Measurements from ENCODE around the gene PLA2G4D.

DNA sequence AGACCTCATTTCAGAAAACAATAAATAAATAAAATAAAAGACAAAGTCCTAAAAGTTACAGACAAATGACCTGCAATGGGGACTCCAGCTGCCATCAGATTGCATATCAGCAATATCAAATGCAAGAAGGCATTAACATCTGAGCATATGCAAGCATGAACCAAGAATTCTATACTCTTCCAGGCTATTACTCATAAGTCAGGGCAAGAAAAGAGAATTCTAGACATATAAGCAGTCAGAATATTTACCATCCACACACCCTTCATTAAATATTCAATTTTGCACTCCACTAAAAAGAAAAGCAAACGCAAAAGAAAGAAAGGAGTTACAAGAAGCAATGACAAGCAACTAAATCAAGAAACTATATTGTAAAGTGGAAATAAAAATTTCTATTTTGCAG, 41.0 kb upstream of the PLA2G4D start:
- TF ChIP-seq, protein P1, sequence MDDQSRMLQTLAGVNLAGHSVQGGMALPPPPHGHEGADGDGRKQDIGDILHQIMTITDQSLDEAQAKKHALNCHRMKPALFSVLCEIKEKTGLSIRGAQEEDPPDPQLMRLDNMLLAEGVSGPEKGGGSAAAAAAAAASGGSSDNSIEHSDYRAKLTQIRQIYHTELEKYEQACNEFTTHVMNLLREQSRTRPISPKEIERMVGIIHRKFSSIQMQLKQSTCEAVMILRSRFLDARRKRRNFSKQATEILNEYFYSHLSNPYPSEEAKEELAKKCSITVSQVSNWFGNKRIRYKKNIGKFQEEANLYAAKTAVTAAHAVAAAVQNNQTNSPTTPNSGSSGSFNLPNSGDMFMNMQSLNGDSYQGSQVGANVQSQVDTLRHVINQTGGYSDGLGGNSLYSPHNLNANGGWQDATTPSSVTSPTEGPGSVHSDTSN (IDR thresholded peaks at IDR 0.05; ENCODE audit: insufficient replicate concordance, low read depth, low read length): no peak
- TF ChIP-seq NFYB (IDR thresholded peaks at IDR 0.05; ENCODE audit: insufficient read depth, low read depth, low read length) (no peak), YY1 (IDR thresholded peaks at IDR 0.05; ENCODE audit: low read depth, low read length) (no peak), HDAC6 (IDR thresholded peaks at IDR 0.05; ENCODE audit: unreplicated experiment) (no peak), CREB1 (IDR thresholded peaks at IDR 0.05; ENCODE audit: low read depth) (no peak), SMAD1 (IDR thresholded peaks at IDR 0.05; ENCODE audit: low read depth, partially characterized antibody) (no peak), POLR2AphosphoS5 (IDR thresholded peaks at IDR 0.05; ENCODE audit: low read length) (no peak), KDM1A (IDR thresholded peaks at IDR 0.05; ENCODE audit: borderline replicate concordance) (no peak)
- TF ChIP-seq, protein P2, sequence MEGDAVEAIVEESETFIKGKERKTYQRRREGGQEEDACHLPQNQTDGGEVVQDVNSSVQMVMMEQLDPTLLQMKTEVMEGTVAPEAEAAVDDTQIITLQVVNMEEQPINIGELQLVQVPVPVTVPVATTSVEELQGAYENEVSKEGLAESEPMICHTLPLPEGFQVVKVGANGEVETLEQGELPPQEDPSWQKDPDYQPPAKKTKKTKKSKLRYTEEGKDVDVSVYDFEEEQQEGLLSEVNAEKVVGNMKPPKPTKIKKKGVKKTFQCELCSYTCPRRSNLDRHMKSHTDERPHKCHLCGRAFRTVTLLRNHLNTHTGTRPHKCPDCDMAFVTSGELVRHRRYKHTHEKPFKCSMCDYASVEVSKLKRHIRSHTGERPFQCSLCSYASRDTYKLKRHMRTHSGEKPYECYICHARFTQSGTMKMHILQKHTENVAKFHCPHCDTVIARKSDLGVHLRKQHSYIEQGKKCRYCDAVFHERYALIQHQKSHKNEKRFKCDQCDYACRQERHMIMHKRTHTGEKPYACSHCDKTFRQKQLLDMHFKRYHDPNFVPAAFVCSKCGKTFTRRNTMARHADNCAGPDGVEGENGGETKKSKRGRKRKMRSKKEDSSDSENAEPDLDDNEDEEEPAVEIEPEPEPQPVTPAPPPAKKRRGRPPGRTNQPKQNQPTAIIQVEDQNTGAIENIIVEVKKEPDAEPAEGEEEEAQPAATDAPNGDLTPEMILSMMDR (IDR thresholded peaks at IDR 0.05 in 2 of 3, conservative IDR thresholded peaks at IDR 0.05 in 1 of 3; ENCODE audit: control insufficient read depth in 2 of 3, extremely low read depth in 1 of 3, insufficient read depth in 1 of 3, low read depth in 3 of 3, low read length in 3 of 3): no peak
- TF ChIP-seq, protein P3, sequence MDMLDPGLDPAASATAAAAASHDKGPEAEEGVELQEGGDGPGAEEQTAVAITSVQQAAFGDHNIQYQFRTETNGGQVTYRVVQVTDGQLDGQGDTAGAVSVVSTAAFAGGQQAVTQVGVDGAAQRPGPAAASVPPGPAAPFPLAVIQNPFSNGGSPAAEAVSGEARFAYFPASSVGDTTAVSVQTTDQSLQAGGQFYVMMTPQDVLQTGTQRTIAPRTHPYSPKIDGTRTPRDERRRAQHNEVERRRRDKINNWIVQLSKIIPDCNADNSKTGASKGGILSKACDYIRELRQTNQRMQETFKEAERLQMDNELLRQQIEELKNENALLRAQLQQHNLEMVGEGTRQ (IDR thresholded peaks at IDR 0.05; ENCODE audit: borderline replicate concordance, low read depth, low read length): no peak

Measured in GM12878 (cell line).